ENCODE data around the gene TGFBR3L. TPM values are rescaled to one million over a fixed set of nuclear protein-coding genes. Genes with fewer than 3 reads are reported as not detected.

Gene TGFBR3L
- total RNA-seq, 1 donor from 2014 or later = 0.69 TPM

GRCh38 chr19:7904074-7905020, 10.3 kb upstream of the TGFBR3L start:
- H3K9me3 Mint-ChIP-seq (ENCODE audit: unreplicated experiment) = peaks cover 12% of the 10 kb centered on the region
- TF ChIP-seq CTCF (IDR thresholded peaks at IDR 0.05; ENCODE audit: partially characterized antibody, unreplicated experiment) = no peak
- no peaks in the 10 kb centered on the region for H3K36me3 Mint-ChIP-seq (ENCODE audit: unreplicated experiment)
- DNase-seq = peak; percentile 55
- H3K4me1 Mint-ChIP-seq (ENCODE audit: low read depth, unreplicated experiment) = peaks cover 10% of the 10 kb centered on the region
- peak overlapping the region; percentile 86 for H3K4me3 Mint-ChIP-seq (ENCODE audit: unreplicated experiment)
- H3K27me3 Mint-ChIP-seq (ENCODE audit: unreplicated experiment) = peaks cover 12% of the 10 kb centered on the region
- H3K27ac Mint-ChIP-seq (ENCODE audit: unreplicated experiment) = peak overlapping the region; percentile 12

DNA sequence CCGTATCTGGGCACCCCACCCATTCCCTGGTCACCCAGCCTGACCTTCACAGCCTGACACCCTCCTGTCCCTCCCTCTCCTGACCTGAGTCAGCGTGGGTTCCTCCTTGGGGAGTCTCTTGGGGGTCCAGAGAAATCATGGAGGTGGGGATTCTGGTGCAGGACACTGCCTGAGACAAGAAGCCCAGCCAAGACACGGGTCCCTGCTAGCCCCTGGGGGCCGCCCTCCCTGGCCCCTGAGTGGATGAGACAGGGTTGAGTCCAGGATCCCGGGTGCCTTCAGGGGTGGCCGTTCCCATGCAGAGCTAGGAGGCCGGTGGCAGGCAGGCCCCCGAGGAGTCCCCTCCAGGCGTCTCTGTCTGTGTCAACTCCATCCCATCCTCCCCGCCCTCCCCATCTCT, 9.4 kb upstream of the TGFBR3L start:
- Mint-ChIP-seq H3K9me3 (ENCODE audit: unreplicated experiment) (peaks cover 12% of the 10 kb centered on the region), H3K4me1 (ENCODE audit: low read depth, unreplicated experiment) (peaks cover 10% of the 10 kb centered on the region)

GRCh38 chr19:7905859-7906258, 8.8 kb upstream of the TGFBR3L start:
- H3K4me1 Mint-ChIP-seq (ENCODE audit: low read depth, unreplicated experiment) = peaks cover 10% of the 10 kb centered on the region
- peak overlapping the region; percentile 84 for H3K27ac Mint-ChIP-seq (ENCODE audit: unreplicated experiment)
- no peak for DNase-seq
- peaks cover 10% of the 10 kb centered on the region for H3K27me3 Mint-ChIP-seq (ENCODE audit: unreplicated experiment)
- peak overlapping the region; percentile 83 for H3K4me3 Mint-ChIP-seq (ENCODE audit: unreplicated experiment)
- peaks cover 12% of the 10 kb centered on the region for H3K9me3 Mint-ChIP-seq (ENCODE audit: unreplicated experiment)
- no peak for TF ChIP-seq CTCF (IDR thresholded peaks at IDR 0.05; ENCODE audit: partially characterized antibody, unreplicated experiment)
- H3K36me3 Mint-ChIP-seq (ENCODE audit: unreplicated experiment) = no peaks in the 10 kb centered on the region

More for the DNA sequence above, 9.4 kb upstream of the TGFBR3L start:
- Mint-ChIP-seq H3K27ac (ENCODE audit: unreplicated experiment) (peak overlapping the region; percentile 12), H3K36me3 (ENCODE audit: unreplicated experiment) (no peaks in the 10 kb centered on the region), H3K27me3 (ENCODE audit: unreplicated experiment) (peaks cover 12% of the 10 kb centered on the region), H3K4me3 (ENCODE audit: unreplicated experiment) (peak overlapping the region; percentile 86)
- no peak for TF ChIP-seq CTCF (IDR thresholded peaks at IDR 0.05; ENCODE audit: partially characterized antibody, unreplicated experiment)
- no peak for DNase-seq

GRCh38 chr19:7907122-7907521, 7.5 kb upstream of the TGFBR3L start:
- H3K27me3 Mint-ChIP-seq (ENCODE audit: unreplicated experiment) = peaks cover 10% of the 10 kb centered on the region
- H3K4me3 Mint-ChIP-seq (ENCODE audit: unreplicated experiment) = no peak overlapping the region
- peaks cover 12% of the 10 kb centered on the region for H3K9me3 Mint-ChIP-seq (ENCODE audit: unreplicated experiment)
- no peaks in the 10 kb centered on the region for H3K36me3 Mint-ChIP-seq (ENCODE audit: unreplicated experiment)
- DNase-seq = no peak
- TF ChIP-seq CTCF (IDR thresholded peaks at IDR 0.05; ENCODE audit: partially characterized antibody, unreplicated experiment) = no peak
- H3K27ac Mint-ChIP-seq (ENCODE audit: unreplicated experiment) = no peak overlapping the region
- H3K4me1 Mint-ChIP-seq (ENCODE audit: low read depth, unreplicated experiment) = peaks cover 10% of the 10 kb centered on the region

- Mint-ChIP-seq H3K36me3 (ENCODE audit: unreplicated experiment) (no peaks in the 10 kb centered on the region), H3K9me3 (ENCODE audit: unreplicated experiment) (peaks cover 12% of the 10 kb centered on the region), H3K4me3 (ENCODE audit: unreplicated experiment) (no peak overlapping the region), H3K4me1 (ENCODE audit: low read depth, unreplicated experiment) (peaks cover 8% of the 10 kb centered on the region), H3K27me3 (ENCODE audit: unreplicated experiment) (peaks cover 10% of the 10 kb centered on the region), H3K27ac (ENCODE audit: unreplicated experiment) (no peak overlapping the region)
- DNase-seq = no peak
- TF ChIP-seq CTCF (IDR thresholded peaks at IDR 0.05; ENCODE audit: partially characterized antibody, unreplicated experiment) = no peak
Measured at GRCh38 chr19:7907544-7907943, 7.1 kb upstream of the TGFBR3L start.

Data from glutamatergic neuron (in vitro differentiated cells).